H9 (cell line): ENCODE measurements around the gene TBC1D13. TPM values are rescaled to one million over a fixed set of nuclear protein-coding genes. Genes with fewer than 3 reads are reported as not detected.
A peak's percentile ranks its signal among the peaks of the same experiment; 100 is the strongest.

ENCODE experiments used
- DNase-seq: peaks from one replicate; pipeline ENCODE4 v3.0.0-alpha.2; 2017
- H2AFZ ChIP-seq: one replicate; pipeline ENCODE4 v1.6.1; 2013; ENCODE audit warnings: mild to moderate bottlenecking, low read length, control low read depth, moderate library complexity
- H2AK5ac ChIP-seq: 2 replicates; pipeline ENCODE4 v1.6.1; 2013; ENCODE audit warnings: low read length, control low read depth, mixed read lengths; ENCODE audit not compliant: insufficient read length
- H2BK120ac ChIP-seq: one replicate; pipeline ENCODE4 v1.6.1; 2013; ENCODE audit warnings: low read depth, mild to moderate bottlenecking, low read length, control low read depth, inconsistent platforms; ENCODE audit not compliant: poor library complexity, severe bottlenecking
- H2BK12ac ChIP-seq: 2 replicates; pipeline ENCODE4 v1.6.1; 2013; ENCODE audit warnings: low read length, control low read depth, mixed read lengths, low read depth; ENCODE audit not compliant: insufficient read length
- H2BK15ac ChIP-seq: 2 replicates; pipeline ENCODE4 v1.6.1; 2013; ENCODE audit warnings: low read depth, low read length, control low read depth
- H2BK20ac ChIP-seq: one replicate; pipeline ENCODE4 v1.6.1; 2013; ENCODE audit warnings: low read depth, mild to moderate bottlenecking, low read length, control low read depth, inconsistent platforms; ENCODE audit not compliant: poor library complexity, severe bottlenecking
- H2BK5ac ChIP-seq: 2 replicates; pipeline ENCODE4 v1.6.1; 2013; ENCODE audit warnings: low read length, control low read depth, mixed read lengths; ENCODE audit not compliant: insufficient read length
- H3K14ac ChIP-seq: 2 replicates; pipeline ENCODE4 v1.6.1; 2013; ENCODE audit warnings: low read length, control low read depth; ENCODE audit not compliant: insufficient read depth
- H3K18ac ChIP-seq: 2 replicates; pipeline ENCODE4 v1.6.1; 2013; ENCODE audit warnings: low read depth, mild to moderate bottlenecking, mixed read lengths, low read length, control low read depth; ENCODE audit not compliant: insufficient read length
- H3K23ac ChIP-seq: 2 replicates; pipeline ENCODE4 v1.6.1; 2013; ENCODE audit warnings: low read length, control low read depth, mixed read lengths, low read depth; ENCODE audit not compliant: insufficient read length
- H3K23me2 ChIP-seq: 2 replicates; pipeline ENCODE4 v1.6.1; 2013; ENCODE audit warnings: low read depth, mild to moderate bottlenecking, mixed read lengths, low read length, control low read depth; ENCODE audit not compliant: insufficient read length, poor library complexity, severe bottlenecking
- H3K27ac ChIP-seq: 2 replicates; pipeline ENCODE4 v1.5.1; 2013; ENCODE audit warnings: low read length, control low read depth, mixed read lengths, low read depth; ENCODE audit not compliant: insufficient read length
- H3K27me3 ChIP-seq: 2 replicates; pipeline ENCODE4 v1.6.1; 2013; ENCODE audit warnings: low read length, control low read depth, inconsistent platforms; ENCODE audit not compliant: insufficient read depth
- H3K4ac ChIP-seq: 2 replicates; pipeline ENCODE4 v1.6.1; 2013; ENCODE audit warnings: low read depth, mild to moderate bottlenecking, control low read depth, inconsistent platforms, low read length, moderate library complexity
- H3K4me1 ChIP-seq: 2 replicates; pipeline ENCODE4 v1.6.1; 2013; ENCODE audit warnings: low read length, control low read depth, inconsistent platforms; ENCODE audit not compliant: insufficient read depth
- H3K4me2 ChIP-seq: 2 replicates; pipeline ENCODE4 v1.6.1; 2013; ENCODE audit warnings: low read length, control low read depth, mixed read lengths; ENCODE audit not compliant: insufficient read length, insufficient read depth
- H3K56ac ChIP-seq: 2 replicates; pipeline ENCODE4 v1.6.1; 2013; ENCODE audit warnings: low read depth, mild to moderate bottlenecking, mixed read lengths, low read length, control low read depth; ENCODE audit not compliant: insufficient read length
- H3K79me1 ChIP-seq: 2 replicates; pipeline ENCODE4 v1.6.1; 2013; ENCODE audit warnings: low read depth, mild to moderate bottlenecking, moderate library complexity, low read length, control low read depth, inconsistent platforms; ENCODE audit not compliant: insufficient read depth, poor library complexity, severe bottlenecking
- H3K79me2 ChIP-seq: 2 replicates; pipeline ENCODE4 v1.6.1; 2013; ENCODE audit warnings: low read length, control low read depth, inconsistent platforms; ENCODE audit not compliant: insufficient read depth
- H3K9ac ChIP-seq: 2 replicates; pipeline ENCODE4 v1.6.1; 2013; ENCODE audit warnings: low read length, control low read depth, mixed read lengths; ENCODE audit not compliant: insufficient read length; ENCODE audit errors: extremely low read depth
- H3K9me3 ChIP-seq: one replicate; pipeline ENCODE4 v1.6.1; 2013; ENCODE audit warnings: low read depth, low read length, inconsistent platforms; ENCODE audit not compliant: control insufficient read depth
- H3T11ph ChIP-seq: one replicate; pipeline ENCODE4 v1.6.1; 2013; ENCODE audit warnings: mild to moderate bottlenecking, low read length, control low read depth, inconsistent platforms
- H4K20me1 ChIP-seq: one replicate; pipeline ENCODE4 v1.6.1; 2013; ENCODE audit not compliant: control insufficient read depth, insufficient read length, insufficient read depth
- H4K5ac ChIP-seq: 2 replicates; pipeline ENCODE4 v1.6.1; 2013; ENCODE audit warnings: low read depth, mild to moderate bottlenecking, mixed read lengths, low read length, control low read depth; ENCODE audit not compliant: insufficient read length
- H4K8ac ChIP-seq: replicated peaks from 2 replicates; pipeline ENCODE4 v1.6.1; 2013; ENCODE audit warnings: low read length, control low read depth, mixed read lengths, low read depth; ENCODE audit not compliant: insufficient read length
- H4K91ac ChIP-seq: 2 replicates; pipeline ENCODE4 v1.6.1; 2013; ENCODE audit warnings: low read depth, mild to moderate bottlenecking, moderate library complexity, mixed read lengths, low read length, control low read depth; ENCODE audit not compliant: insufficient read length
- H3K27ac Mint-ChIP-seq, 3 experiments: 2 replicates in 2 of 3; 3 replicates in 1 of 3; pipeline ENCODE4 v1.8.0; 2020 to 2021; ENCODE audit warnings: mixed read lengths in 3 of 3, mild to moderate bottlenecking in 1 of 3, moderate library complexity in 1 of 3
- H3K27me3 Mint-ChIP-seq: 2 replicates; pipeline ENCODE4 v1.8.0; 2021; ENCODE audit warnings: low read depth, mild to moderate bottlenecking, moderate library complexity, mixed read lengths
- H3K36me3 Mint-ChIP-seq, 3 experiments: 2 replicates in 2 of 3; 3 replicates in 1 of 3; pipeline ENCODE4 v1.8.0; 2020 to 2021; ENCODE audit warnings: low read depth in 3 of 3, mixed read lengths in 3 of 3; ENCODE audit not compliant: insufficient read depth in 1 of 3
- H3K4me1 Mint-ChIP-seq, 2 experiments: 2 replicates each; pipeline ENCODE4 v1.8.0; 2020; ENCODE audit warnings: mixed read lengths in 2 of 2
- H3K4me3 Mint-ChIP-seq, 2 experiments: 2 replicates in 1 of 2; 3 replicates in 1 of 2; pipeline ENCODE4 v1.8.0; 2020 to 2021; ENCODE audit warnings: mild to moderate bottlenecking in 2 of 2, mixed read lengths in 2 of 2, moderate library complexity in 1 of 2
- H3K9me3 Mint-ChIP-seq, 2 experiments: 2 replicates in 1 of 2; 3 replicates in 1 of 2; pipeline ENCODE4 v1.8.0; 2020; ENCODE audit warnings: mild to moderate bottlenecking in 2 of 2, mixed read lengths in 2 of 2, moderate library complexity in 1 of 2
- CTCF ChIP-seq: fragments of 200-600 bp; sonication (generic); conservative IDR thresholded peaks from 3 replicates; pipeline ENCODE4 v1.8.0; 2021; ENCODE audit warnings: antibody characterized with exemption, mild to moderate bottlenecking
- WGBS: extraction: QIAGEN DNeasy Blood & Tissue Kit; methylation state at CpG from one replicate; pipeline ENCODE4 v1.1.7; 2013; ENCODE audit warnings: missing lambda C conversion rate, low lambda C conversion rate, mixed read lengths; ENCODE audit not compliant: insufficient read length; ENCODE audit errors: extremely low coverage; 5-methylcytosine and 5-hydroxymethylcytosine counted together
- total RNA-seq: library from RNA; stranded (reverse); gene quantifications from 2 replicates; pipeline ENCODE4 v1.2.1, GENCODE V29; 2021

TBC1D13 gene
- total RNA-seq, 1 experiment from 2014 or later, result 27.3 TPM

DNA sequence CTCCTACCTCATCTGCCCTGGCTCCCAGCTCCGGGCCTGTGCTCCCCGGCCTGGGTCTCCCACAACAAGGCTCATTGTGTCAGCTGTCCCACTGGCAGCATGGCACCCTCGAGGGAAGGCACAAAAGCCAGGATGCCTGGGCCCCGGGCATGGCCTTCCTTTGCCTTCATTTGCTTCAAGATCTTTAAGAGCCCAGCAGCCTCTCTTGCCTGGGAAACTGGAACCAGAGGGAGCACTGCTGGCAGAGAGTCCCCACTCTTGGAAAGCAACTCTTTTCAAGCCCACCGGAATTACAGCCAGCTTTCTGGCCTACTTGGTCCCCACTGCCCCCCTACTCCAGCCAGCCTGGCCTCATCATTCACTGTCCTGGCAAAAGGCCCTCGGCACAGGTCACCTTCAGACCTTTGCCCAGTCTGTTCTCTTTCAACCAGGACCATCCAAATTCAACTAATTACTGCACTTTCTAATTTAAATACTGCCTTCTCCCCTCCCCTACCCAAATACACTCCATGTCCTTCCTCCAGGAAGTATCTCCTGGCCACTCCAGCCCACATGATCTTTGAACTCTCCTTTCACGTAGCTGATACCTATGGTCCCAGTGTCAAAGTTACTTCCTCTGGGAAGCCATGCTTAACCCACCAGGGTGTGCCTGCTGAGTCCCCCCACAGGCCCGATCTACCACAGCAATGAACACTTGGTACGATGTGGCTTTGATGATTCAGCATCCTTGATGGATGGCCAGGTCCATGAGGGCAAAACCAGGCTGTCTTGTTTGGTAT is 24.2 kb upstream of the TBC1D13 start:
- H3K79me2 ChIP-seq, result no peaks in the 10 kb centered on the region
- H2BK20ac ChIP-seq, result no peak overlapping the region
- no peaks in the 10 kb centered on the region for H3K27me3 Mint-ChIP-seq
- H3K56ac ChIP-seq, result no peak overlapping the region
- H4K8ac ChIP-seq, result no peak overlapping the region
- no peaks in the 10 kb centered on the region for H4K20me1 ChIP-seq
- peak overlapping the region in 2 of 3 experiments; percentile 34 to 68; a peak in 3 of 7 replicates for H3K27ac Mint-ChIP-seq
- no peak for DNase-seq
- H3K4me1 ChIP-seq, result no peaks in the 10 kb centered on the region; the same call in 1 of the 2 replicates
- H3K27me3 ChIP-seq, result no peaks in the 10 kb centered on the region
- H2AK5ac ChIP-seq, result no peak overlapping the region
- TF ChIP-seq CTCF, result no peak
- H3K9ac ChIP-seq, result no peak overlapping the region
- H3K23me2 ChIP-seq, result no peaks in the 10 kb centered on the region
- no peaks in the 10 kb centered on the region for H3K9me3 Mint-ChIP-seq
- H2BK5ac ChIP-seq, result no peak overlapping the region
- peaks cover 0 to 3% (median 0%) of the 10 kb centered on the region in 3 experiments; a peak in 2 of 7 replicates for H3K36me3 Mint-ChIP-seq
- H4K91ac ChIP-seq, result no peak overlapping the region
- no peak overlapping the region for H2BK15ac ChIP-seq
- H3K23ac ChIP-seq, result no peak overlapping the region
- no CpG with 5 or more reads among the region's 9 CpGs for WGBS
- H3K18ac ChIP-seq, result no peak overlapping the region
- H2BK12ac ChIP-seq, result no peak overlapping the region
- no peak overlapping the region; the same call in 1 of the 2 replicates for H3K14ac ChIP-seq
- H2BK120ac ChIP-seq, result no peak overlapping the region
- no peak overlapping the region for H3K4me3 Mint-ChIP-seq
- H3K4me2 ChIP-seq, result no peak overlapping the region
- no peak overlapping the region for H3K27ac ChIP-seq
- H3K4ac ChIP-seq, result no peak overlapping the region
- peaks cover 14 to 18% of the 10 kb centered on the region in 2 experiments for H3K4me1 Mint-ChIP-seq
- no peaks in the 10 kb centered on the region for H3K9me3 ChIP-seq
- no peak overlapping the region for H4K5ac ChIP-seq
- H3K79me1 ChIP-seq, result no peaks in the 10 kb centered on the region
- no peak overlapping the region for H3T11ph ChIP-seq
- H2AFZ ChIP-seq, result no peak overlapping the region
